Omental fat pad (tissue), 4 donors: ENCODE results near the gene TREM1. TPM values are rescaled to one million over a fixed set of nuclear protein-coding genes. Genes with fewer than 3 reads are reported as not detected.

Source experiments
- ATAC-seq: fragments of 150-250 bp; one replicate; pipeline ENCODE4 v1.9.1; 2016; ENCODE audit warnings: mild to moderate bottlenecking, moderate library complexity; ENCODE audit not compliant: low FRiP score
- DNase-seq: peaks from one replicate; pipeline ENCODE4 v3.0.0-alpha.2; 2019; ENCODE audit warnings: low spot score
- total RNA-seq, 4 donors: library from RNA; depleted of rRNA; stranded (reverse); fragments of >200 nt; gene quantifications; one replicate each; pipeline ENCODE4 v1.1.0, GENCODE V29; 2016
- TF ChIP-seq, protein P1 (sequence below), 3 donors: fragments of 450-650 bp; IDR thresholded peaks; one replicate each; pipeline ENCODE4 v1.5.1; 2016 to 2017; ENCODE audit warnings: antibody characterized with exemption in 3 of 3, mild to moderate bottlenecking in 3 of 3, moderate library complexity in 2 of 3

TREM1 gene
- total RNA-seq, 4 donors from 2014 or later = 5.8 to 20.2 (median 8.6) TPM

DNA sequence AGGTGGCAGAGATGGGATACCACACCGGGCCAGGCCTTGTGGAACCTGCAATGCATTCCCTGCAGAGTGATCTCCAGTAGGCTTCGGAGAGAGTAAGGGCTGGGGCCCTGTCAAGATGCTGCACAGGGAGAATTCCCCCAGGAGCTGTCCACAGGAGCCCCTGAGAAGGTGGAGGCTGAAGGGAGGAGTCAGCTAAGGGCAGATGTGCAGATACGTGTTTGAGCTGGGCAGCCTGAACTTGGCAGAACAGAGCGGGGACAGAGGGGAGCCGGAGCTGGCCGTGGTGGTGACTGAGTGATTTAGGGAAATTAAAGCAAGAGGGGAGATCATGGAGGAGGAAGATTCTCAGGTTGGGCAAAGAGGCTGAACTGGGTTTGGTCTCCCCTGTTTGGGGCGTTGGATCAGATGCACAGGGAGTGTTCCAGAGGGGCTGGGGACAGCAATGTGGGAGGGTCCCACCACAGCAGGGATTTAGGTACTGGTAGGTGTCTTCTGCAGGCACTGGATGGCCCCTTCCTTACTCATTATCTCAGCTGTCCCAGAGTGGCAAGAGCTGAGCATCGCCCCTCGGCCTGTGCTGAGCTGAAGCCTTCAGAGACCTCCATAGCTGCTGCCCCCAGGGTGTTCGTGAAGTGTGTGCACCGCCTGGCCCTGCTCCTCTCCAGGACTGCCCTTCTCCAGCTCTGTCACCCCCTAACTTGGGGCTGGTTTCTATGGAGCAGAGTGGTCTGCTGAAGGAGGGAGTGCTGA is 45.1 kb upstream of the TREM1 start:
- DNase-seq = no peak
- ATAC-seq = no peak
- TF ChIP-seq, protein P1, sequence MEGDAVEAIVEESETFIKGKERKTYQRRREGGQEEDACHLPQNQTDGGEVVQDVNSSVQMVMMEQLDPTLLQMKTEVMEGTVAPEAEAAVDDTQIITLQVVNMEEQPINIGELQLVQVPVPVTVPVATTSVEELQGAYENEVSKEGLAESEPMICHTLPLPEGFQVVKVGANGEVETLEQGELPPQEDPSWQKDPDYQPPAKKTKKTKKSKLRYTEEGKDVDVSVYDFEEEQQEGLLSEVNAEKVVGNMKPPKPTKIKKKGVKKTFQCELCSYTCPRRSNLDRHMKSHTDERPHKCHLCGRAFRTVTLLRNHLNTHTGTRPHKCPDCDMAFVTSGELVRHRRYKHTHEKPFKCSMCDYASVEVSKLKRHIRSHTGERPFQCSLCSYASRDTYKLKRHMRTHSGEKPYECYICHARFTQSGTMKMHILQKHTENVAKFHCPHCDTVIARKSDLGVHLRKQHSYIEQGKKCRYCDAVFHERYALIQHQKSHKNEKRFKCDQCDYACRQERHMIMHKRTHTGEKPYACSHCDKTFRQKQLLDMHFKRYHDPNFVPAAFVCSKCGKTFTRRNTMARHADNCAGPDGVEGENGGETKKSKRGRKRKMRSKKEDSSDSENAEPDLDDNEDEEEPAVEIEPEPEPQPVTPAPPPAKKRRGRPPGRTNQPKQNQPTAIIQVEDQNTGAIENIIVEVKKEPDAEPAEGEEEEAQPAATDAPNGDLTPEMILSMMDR (IDR thresholded peaks at IDR 0.05) = no peak

DNA sequence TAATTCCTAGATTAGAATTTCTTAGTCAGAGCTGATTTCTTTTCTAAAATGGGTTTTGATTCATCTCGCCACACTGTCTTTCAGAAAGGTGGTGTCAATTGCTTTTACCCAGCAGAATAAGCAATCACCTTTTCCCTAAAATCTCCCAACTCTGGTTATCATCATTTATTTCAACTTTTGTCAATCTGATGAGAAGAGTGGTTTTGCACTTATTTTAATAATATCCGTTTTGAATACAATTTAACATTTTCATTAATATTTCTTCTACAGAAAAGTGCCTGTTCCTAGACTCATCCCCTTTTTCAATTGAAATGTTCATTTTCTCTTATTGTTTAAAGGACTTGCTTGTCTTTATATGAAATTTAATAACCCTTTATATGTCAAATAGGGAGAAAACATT is 40.7 kb upstream of the TREM1 start:
- ATAC-seq (no peak), DNase-seq (no peak)
- TF ChIP-seq, protein P1 (IDR thresholded peaks at IDR 0.05) = no peak

DNA sequence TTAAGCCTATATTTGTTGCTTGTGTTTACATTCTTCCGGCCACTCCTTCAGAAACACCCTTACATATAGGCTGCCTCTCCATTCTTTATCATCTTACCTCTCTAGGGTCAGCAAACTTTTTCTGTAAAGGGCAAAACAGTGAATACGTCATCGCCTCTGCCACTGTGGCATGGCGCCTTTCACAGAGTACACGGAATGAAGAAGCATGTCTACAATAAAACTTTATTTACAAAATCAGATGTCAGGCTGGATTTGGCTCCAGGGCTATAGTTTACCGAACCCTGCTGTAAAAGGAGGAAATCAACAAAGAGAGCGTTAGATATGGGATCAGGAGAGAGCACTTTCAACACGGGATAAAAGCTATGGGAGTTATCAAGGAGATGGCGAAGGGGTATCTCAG is 39.6 kb upstream of the TREM1 start:
- TF ChIP-seq, protein P1 (IDR thresholded peaks at IDR 0.05) = no peak
- ATAC-seq (no peak), DNase-seq (no peak)

DNA sequence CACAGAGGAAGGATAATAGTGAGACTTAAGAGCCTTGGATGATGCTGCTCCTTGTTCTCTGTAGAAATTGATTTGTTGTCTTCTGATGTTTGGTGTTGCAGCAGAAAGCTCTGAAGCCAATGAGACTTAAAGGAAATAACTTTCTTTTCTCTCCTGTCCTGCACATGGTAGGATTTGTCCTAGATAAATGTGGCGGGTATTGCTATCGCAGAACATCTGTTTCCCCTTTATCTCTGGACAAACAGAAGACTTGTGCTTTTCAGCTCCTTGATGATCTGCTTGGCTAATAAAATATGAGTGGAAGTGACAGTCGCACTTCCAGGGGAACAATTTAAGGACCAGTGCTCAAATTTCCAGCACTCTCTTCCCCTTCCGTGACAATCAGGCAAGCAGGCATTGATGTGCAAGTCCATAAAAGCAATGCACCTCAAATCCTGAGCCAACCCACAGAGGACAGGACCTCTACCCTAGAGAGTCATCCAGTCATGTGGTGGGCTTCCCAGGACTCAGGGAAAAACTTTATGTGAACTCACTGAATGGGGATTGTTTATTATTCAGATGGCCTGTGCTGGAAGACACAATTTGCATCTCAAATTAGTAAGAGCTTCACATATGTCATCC is 39.1 kb upstream of the TREM1 start:
- TF ChIP-seq, protein P1 (IDR thresholded peaks at IDR 0.05) = no peak
- ATAC-seq (no peak), DNase-seq (no peak)

DNA sequence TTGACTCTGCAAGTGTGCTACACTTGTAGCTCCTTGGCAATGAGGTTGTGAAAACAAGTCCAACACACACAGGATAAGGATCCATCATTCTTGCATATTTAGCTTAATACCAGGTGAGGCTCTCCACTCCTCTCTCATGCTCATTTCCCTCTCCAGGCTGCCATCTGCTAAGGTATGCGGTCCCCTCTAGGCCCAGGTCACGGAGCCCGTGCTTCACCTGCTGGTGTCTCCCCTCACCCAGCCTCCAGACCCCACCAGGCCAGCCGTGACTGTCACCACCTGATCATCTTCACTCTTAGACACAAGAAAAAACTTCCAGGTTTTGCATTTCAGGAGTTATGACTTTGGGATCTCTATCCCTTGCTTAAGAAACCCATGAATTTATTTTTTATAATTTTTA is 34.7 kb upstream of the TREM1 start:
- TF ChIP-seq, protein P1 (IDR thresholded peaks at IDR 0.05) = no peak
- no peak for ATAC-seq
- no peak for DNase-seq

DNA sequence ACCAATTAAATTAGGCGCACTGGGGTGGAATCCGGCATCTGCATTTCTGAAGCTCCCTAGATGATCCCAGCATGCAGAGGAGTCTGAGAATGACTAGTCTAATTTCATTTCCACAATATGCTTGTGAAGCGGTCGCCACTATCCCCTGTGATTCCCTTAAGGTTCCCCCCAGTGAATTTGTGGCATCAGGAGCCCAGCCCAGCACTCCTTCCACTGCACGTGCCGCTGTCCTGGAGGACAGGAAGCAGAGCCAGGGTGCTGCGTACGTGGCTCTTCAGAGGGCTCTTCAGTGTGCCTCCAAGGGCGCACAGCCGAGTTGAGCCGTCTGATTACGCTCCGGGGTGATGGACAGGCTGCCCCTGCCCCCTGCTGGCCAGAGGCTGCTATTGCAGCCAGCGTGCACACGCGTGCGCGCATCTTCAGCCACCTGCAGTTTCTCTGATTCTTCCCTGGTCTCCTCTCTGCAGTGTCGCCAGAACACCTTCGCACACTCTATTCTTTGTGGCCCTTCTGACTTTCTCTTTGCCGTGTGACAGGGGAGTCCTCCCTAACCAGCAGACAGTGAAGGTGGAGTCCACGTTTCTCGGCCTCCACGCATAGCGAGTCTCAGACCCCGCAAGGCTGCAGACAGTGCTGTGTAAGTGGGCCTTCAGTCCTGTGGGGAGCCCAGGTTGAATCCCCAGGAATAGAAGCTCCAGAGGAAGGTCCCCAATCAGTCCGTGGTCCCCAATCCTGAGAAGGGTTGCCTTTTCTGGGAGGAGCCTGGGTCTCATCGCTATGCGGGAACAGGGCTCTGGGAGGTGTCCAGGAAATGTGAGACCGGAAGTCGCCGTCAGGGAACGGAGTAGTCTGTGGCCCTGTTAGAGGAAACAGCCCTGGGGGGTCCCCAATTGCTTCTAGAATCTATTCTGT is 32.4 kb upstream of the TREM1 start:
- ATAC-seq (peak; percentile 95), DNase-seq (peak; percentile 38)
- TF ChIP-seq, protein P1 (IDR thresholded peaks at IDR 0.05) = peak in 2 of 3 donors; percentile 89 to 97
